KMS-11 (cell line): ENCODE data around the gene DCBLD1.

Source experiments
- H2AFZ ChIP-seq: fragments of 200-600 bp; sonication (generic); 2 replicates; pipeline ENCODE4 v1.6.1; 2016; ENCODE audit warnings: antibody characterized with exemption, mixed run types, low read depth
- H3K27ac ChIP-seq: fragments of 200-600 bp; sonication (generic); 2 replicates; pipeline ENCODE4 v1.6.1; 2016; ENCODE audit warnings: mild to moderate bottlenecking, mixed run types
- H3K27me3 ChIP-seq: fragments of 200-600 bp; sonication (generic); 2 replicates; pipeline ENCODE4 v1.6.1; 2017; ENCODE audit warnings: mild to moderate bottlenecking, low read depth, mixed run types, moderate library complexity; ENCODE audit not compliant: insufficient read depth
- H3K36me3 ChIP-seq: fragments of 200-600 bp; sonication (generic); 2 replicates; pipeline ENCODE4 v1.6.1; 2017; ENCODE audit warnings: mild to moderate bottlenecking, mixed run types; ENCODE audit not compliant: insufficient read depth
- H3K4me1 ChIP-seq: fragments of 200-600 bp; sonication (generic); 2 replicates; pipeline ENCODE4 v1.6.1; 2016; ENCODE audit warnings: mild to moderate bottlenecking, low read depth, mixed run types; ENCODE audit not compliant: poor library complexity, severe bottlenecking
- H3K4me2 ChIP-seq: fragments of 200-600 bp; sonication (generic); 2 replicates; pipeline ENCODE4 v1.7.0; 2016; ENCODE audit warnings: mild to moderate bottlenecking, mixed run types
- H3K4me3 ChIP-seq: fragments of 200-600 bp; sonication (generic); IDR thresholded peaks from 2 replicates; pipeline ENCODE4 v1.6.1; 2017; ENCODE audit warnings: low read depth, low read length, mixed read lengths; ENCODE audit not compliant: insufficient read depth
- H3K79me2 ChIP-seq: fragments of 200-600 bp; sonication (generic); 2 replicates; pipeline ENCODE4 v1.6.1; 2016; ENCODE audit warnings: low read depth, mixed run types; ENCODE audit not compliant: insufficient read depth
- H3K9ac ChIP-seq: fragments of 200-600 bp; sonication (generic); 2 replicates; pipeline ENCODE4 v1.6.1; 2016; ENCODE audit warnings: mild to moderate bottlenecking, mixed run types
- H4K20me1 ChIP-seq: fragments of 200-600 bp; sonication (generic); 2 replicates; pipeline ENCODE4 v1.6.1; 2016; ENCODE audit warnings: mild to moderate bottlenecking, mixed run types; ENCODE audit not compliant: insufficient read depth
- CTCF ChIP-seq: fragments of 200-600 bp; sonication (generic); conservative IDR thresholded peaks from 2 replicates; pipeline ENCODE4 v1.6.1; 2017; ENCODE audit warnings: low read depth, mild to moderate bottlenecking, antibody characterized with exemption, low read length, moderate library complexity, mixed read lengths

DCBLD1 gene

GRCh38 chr6:117477988-117478852, 4.3 kb upstream of the DCBLD1 start:
- H4K20me1 ChIP-seq = no peaks in the 10 kb centered on the region
- no peaks in the 10 kb centered on the region for H3K4me1 ChIP-seq
- no peak overlapping the region for H3K4me3 ChIP-seq
- H2AFZ ChIP-seq = no peak overlapping the region
- no peaks in the 10 kb centered on the region for H3K79me2 ChIP-seq
- no peak overlapping the region for H3K27ac ChIP-seq
- 0 out of 2 replicates have a peak, but pooled peaks have one; percentile 19 for TF ChIP-seq CTCF
- H3K36me3 ChIP-seq = no peaks in the 10 kb centered on the region
- H3K4me2 ChIP-seq = no peak overlapping the region
- no peaks in the 10 kb centered on the region for H3K27me3 ChIP-seq
- no peak overlapping the region for H3K9ac ChIP-seq

GRCh38 chr6:117478853-117479231, 3.6 kb upstream of the DCBLD1 start:
- TF ChIP-seq CTCF = no peak
- Histone ChIP-seq H4K20me1 (no peaks in the 10 kb centered on the region), H3K79me2 (no peaks in the 10 kb centered on the region), H3K4me1 (no peaks in the 10 kb centered on the region), H3K4me3 (no peak overlapping the region), H3K9ac (no peak overlapping the region), H3K36me3 (no peaks in the 10 kb centered on the region), H3K27me3 (no peaks in the 10 kb centered on the region), H2AFZ (no peak overlapping the region), H3K27ac (no peak overlapping the region), H3K4me2 (no peak overlapping the region)

GRCh38 chr6:117480651-117481050, 1.8 kb upstream of the DCBLD1 start:
- H3K27ac ChIP-seq = no peak overlapping the region
- H2AFZ ChIP-seq = no peak overlapping the region
- no peaks in the 10 kb centered on the region for H3K79me2 ChIP-seq
- no peak overlapping the region for H3K4me3 ChIP-seq
- no peak overlapping the region for H3K9ac ChIP-seq
- no peak overlapping the region for H3K4me2 ChIP-seq
- no peaks in the 10 kb centered on the region for H3K36me3 ChIP-seq
- no peaks in the 10 kb centered on the region for H4K20me1 ChIP-seq
- H3K27me3 ChIP-seq = no peaks in the 10 kb centered on the region
- peaks cover 9% of the 10 kb centered on the region for H3K4me1 ChIP-seq
- TF ChIP-seq CTCF = no peak

- Histone ChIP-seq H4K20me1 (no peaks in the 10 kb centered on the region), H3K27me3 (no peaks in the 10 kb centered on the region), H3K4me1 (peaks cover 9% of the 10 kb centered on the region), H3K36me3 (no peaks in the 10 kb centered on the region), H3K79me2 (no peaks in the 10 kb centered on the region), H3K27ac (no peak overlapping the region), H3K9ac (no peak overlapping the region), H3K4me3 (no peak overlapping the region), H2AFZ (no peak overlapping the region), H3K4me2 (no peak overlapping the region)
- no peak for TF ChIP-seq CTCF
These were observed 1.1 kb upstream of the DCBLD1 start for GRCh38 chr6:117481278-117481925.
